HepG2 (cell line): Measurements from ENCODE around the gene SYTL3. TPM values are rescaled to one million over a fixed set of nuclear protein-coding genes. Genes with fewer than 3 reads are reported as not detected.
A peak's percentile ranks its signal among the peaks of the same experiment; 100 is the strongest.

ENCODE experiments used
- ATAC-seq: fragments of 200-7000 bp; cut with Tn5 transposase; 3 replicates; pipeline ENCODE4 v1.9.1; 2020; ENCODE audit warnings: mild to moderate bottlenecking, moderate library complexity
- BruUV-seq: library from RNA; stranded (reverse); fragments of 400-500 nt; replicated peaks from 2 replicates; lab custom pipeline; 2021; lab: Mats Ljungman, UMichigan
- CTCF ChIA-PET: fragments of 300-600 bp; formaldehyde crosslinking; extraction: SDS; loops from one replicate; lab custom pipeline; 2021; ENCODE audit warnings: low total read pairs, inconsistent platforms, low intra/inter-chr PET ratio; lab: Yijun Ruan, JAX
- POLR2A ChIA-PET: fragments of 350-600 bp; sonication (Branson Sonifier 250); formaldehyde crosslinking; loops from one replicate; lab custom pipeline; 2020; ENCODE audit warnings: antibody characterized with exemption, inconsistent platforms; lab: Yijun Ruan, JAX
- DNase-seq: peaks from one replicate; pipeline ENCODE4 v3.0.0-alpha.2; 2015; ENCODE audit warnings: low spot score
- FAIRE-seq: peaks from 3 replicates; lab custom pipeline; 2011; peaks lifted over from hg19 to GRCh38; lab: Jason Lieb, UNC
- H2AFZ ChIP-seq: one replicate; pipeline ENCODE4 v1.6.1; 2011; ENCODE audit warnings: low read length, inconsistent platforms
- H3K27ac ChIP-seq: fragments of 300-600 bp; 3 replicates; pipeline ENCODE4 v1.8.0; 2011; ENCODE audit warnings: mixed run types, mild to moderate bottlenecking, mixed read lengths, low read length, inconsistent platforms; ENCODE audit not compliant: insufficient read depth; ENCODE audit errors: extremely low read length
- H3K27me3 ChIP-seq, 2 experiments: fragments of 200-600 bp in 1 of 2; 2 replicates in 1 of 2; 3 replicates in 1 of 2; pipeline versions ENCODE4 v1.6.0 to v1.8.0; 2011; ENCODE audit warnings: low read length in 2 of 2, mild to moderate bottlenecking in 2 of 2, moderate library complexity in 2 of 2, inconsistent platforms in 1 of 2; ENCODE audit not compliant: insufficient read depth in 2 of 2, control insufficient read depth in 1 of 2
- H3K36me3 ChIP-seq, 2 experiments: fragments of 200-600 bp in 1 of 2; replicated peaks in 1 of 2; 2 replicates in 1 of 2; 3 replicates in 1 of 2; pipeline versions ENCODE4 v1.5.1 to v1.8.0; 2011; ENCODE audit warnings: low read length in 2 of 2, inconsistent platforms in 1 of 2; ENCODE audit not compliant: insufficient read depth in 2 of 2, control insufficient read depth in 1 of 2
- H3K4me1 ChIP-seq: 2 replicates; pipeline ENCODE4 v1.5.1; 2012; ENCODE audit warnings: low read length, inconsistent platforms; ENCODE audit not compliant: insufficient read depth
- H3K4me2 ChIP-seq: 2 replicates; pipeline ENCODE4 v1.6.0; 2011; ENCODE audit warnings: low read depth, low read length, inconsistent platforms
- H3K4me3 ChIP-seq, 3 experiments: fragments of 200-600 bp in 1 of 3; sonication (generic), shearing (Covaris generic) in 1 of 3; replicated peaks in 1 of 3; 2 replicates each; pipeline ENCODE4 v1.5.1; 2011 to 2016; ENCODE audit warnings: low read length in 3 of 3, inconsistent platforms in 2 of 3, low read depth in 2 of 3, mild to moderate bottlenecking in 2 of 3, control low read depth in 1 of 3, mixed read lengths in 1 of 3; ENCODE audit not compliant: insufficient read depth in 1 of 3
- H3K79me2 ChIP-seq: one replicate; pipeline ENCODE4 v1.6.1; 2011; ENCODE audit warnings: low read length, inconsistent platforms; ENCODE audit not compliant: insufficient read depth
- H3K9ac ChIP-seq: 2 replicates; pipeline ENCODE4 v1.6.0; 2011; ENCODE audit warnings: mild to moderate bottlenecking, low read depth, low read length, inconsistent platforms; ENCODE audit not compliant: insufficient read depth
- H3K9me3 ChIP-seq: 2 replicates; pipeline ENCODE4 v1.5.1; 2012; ENCODE audit warnings: mild to moderate bottlenecking, low read length
- H4K20me1 ChIP-seq: 2 replicates; pipeline ENCODE4 v1.6.0; 2011; ENCODE audit warnings: inconsistent platforms, mild to moderate bottlenecking, low read length, moderate library complexity; ENCODE audit not compliant: insufficient read depth
- CAMTA2 ChIP-seq: sonication (generic); formaldehyde crosslinking; IDR thresholded peaks from 2 replicates; pipeline ENCODE4 v1.4.0; 2020; ENCODE audit warnings: mild to moderate bottlenecking, missing genetic modification reagents, borderline replicate concordance
- EP300 ChIP-seq, 3 experiments: sonication (generic) in 1 of 3; formaldehyde crosslinking in 1 of 3; IDR thresholded peaks; 2 replicates each; pipeline versions ENCODE4 v1.5.1 to v1.6.1; 2011 to 2020; ENCODE audit warnings: low read depth in 2 of 3, low read length in 2 of 3, borderline replicate concordance in 1 of 3, improper control_type of control experiment in 1 of 3, mild to moderate bottlenecking in 1 of 3, missing genetic modification reagents in 1 of 3, moderate library complexity in 1 of 3
- KAT2B ChIP-seq: fragments of 150-350 bp; IDR thresholded peaks from 2 replicates; pipeline ENCODE4 v1.6.1; 2014; ENCODE audit warnings: low read depth, low read length, borderline replicate concordance
- MED8 ChIP-seq: sonication (generic); formaldehyde crosslinking; IDR thresholded peaks from 2 replicates; pipeline ENCODE4 v1.8.1; 2023; ENCODE audit warnings: mild to moderate bottlenecking, missing genetic modification reagents; ENCODE audit not compliant: insufficient replicate concordance
- MEF2D ChIP-seq: sonication (generic); formaldehyde crosslinking; IDR thresholded peaks from 2 replicates; pipeline ENCODE4 v1.5.1; 2020; ENCODE audit warnings: mild to moderate bottlenecking, missing genetic modification reagents
- SMARCE1 ChIP-seq: fragments of 450-650 bp; IDR thresholded peaks from 2 replicates; pipeline ENCODE4 v1.6.1; 2017; ENCODE audit warnings: borderline replicate concordance
- ZNF20 ChIP-seq: sonication (generic); formaldehyde crosslinking; IDR thresholded peaks from 2 replicates; pipeline ENCODE4 v1.4.0; 2020; ENCODE audit warnings: mild to moderate bottlenecking, moderate library complexity, missing genetic modification reagents
- ZNF232 ChIP-seq: sonication (generic); formaldehyde crosslinking; IDR thresholded peaks from 2 replicates; pipeline ENCODE4 v1.4.0; 2020; ENCODE audit warnings: missing genetic modification reagents, borderline replicate concordance
- ZNF281 ChIP-seq: sonication (generic); formaldehyde crosslinking; IDR thresholded peaks from 2 replicates; pipeline ENCODE4 v1.4.0; 2020; ENCODE audit warnings: missing genetic modification reagents, borderline replicate concordance
- ZNF414 ChIP-seq: sonication (generic); formaldehyde crosslinking; IDR thresholded peaks from 2 replicates; pipeline ENCODE4 v1.5.0; 2020; ENCODE audit warnings: missing genetic modification reagents
- ZNF562 ChIP-seq: sonication (generic); formaldehyde crosslinking; IDR thresholded peaks from 2 replicates; pipeline ENCODE4 v1.8.0; 2022; ENCODE audit warnings: missing genetic modification reagents, borderline replicate concordance
- ZNF777 ChIP-seq: sonication (generic); formaldehyde crosslinking; IDR thresholded peaks from 2 replicates; pipeline ENCODE4 v1.4.0; 2020; ENCODE audit warnings: missing genetic modification reagents
- WGBS: methylation state at CpG from one replicate; pipeline ENCODE4 v1.1.6; 2017; ENCODE audit warnings: low lambda C conversion rate; 5-methylcytosine and 5-hydroxymethylcytosine counted together
- in situ Hi-C: cut with HindIII; loops from 2 replicates; pipeline ENCODE4 v1.10.0; 2017; ENCODE audit warnings: low pct_unique_long_range_greater_than_20kb; ENCODE audit not compliant: extremely low pct_ligation_motif_present
- intact Hi-C: fragments of 100-400 bp; cut with micrococcal nuclease; formaldehyde crosslinking; loops from one replicate; pipeline ENCODE4 v1.10.0; 2022; ENCODE audit not compliant: unreplicated experiment
- polyA plus RNA-seq, 8 experiments: library from polyadenylated mRNA; depleted of rRNA in 3 of 8; stranded (reverse) in 7 of 8; unstranded in 1 of 8; fragments of >200 nt; fragmentation: Illumina TruSeq in 4 of 8; extraction: Trizol in 4 of 8; gene quantifications; 2 replicates each; pipeline versions ENCODE4 v1.2.1 to v1.2.3, GENCODE V29; 2011 to 2016; ENCODE audit warnings: low read depth in 4 of 8, missing spikeins in 1 of 8, mixed read lengths in 1 of 8; ENCODE audit not compliant: insufficient read depth in 1 of 8
- total RNA-seq, 5 experiments: library from RNA; depleted of rRNA; stranded (reverse); fragments of >200 nt; fragmentation: Illumina TruSeq; extraction: Trizol; gene quantifications; 2 replicates each; pipeline ENCODE4 v1.2.3, GENCODE V29; 2016; ENCODE audit warnings: low read depth in 1 of 5

SYTL3 gene
- total and polyA plus RNA-seq, 2 of the 13 experiments (the other 11 are each of a cell fraction or from before 2014, with no cell fraction given): 0.11 to 0.28 TPM

DNA sequence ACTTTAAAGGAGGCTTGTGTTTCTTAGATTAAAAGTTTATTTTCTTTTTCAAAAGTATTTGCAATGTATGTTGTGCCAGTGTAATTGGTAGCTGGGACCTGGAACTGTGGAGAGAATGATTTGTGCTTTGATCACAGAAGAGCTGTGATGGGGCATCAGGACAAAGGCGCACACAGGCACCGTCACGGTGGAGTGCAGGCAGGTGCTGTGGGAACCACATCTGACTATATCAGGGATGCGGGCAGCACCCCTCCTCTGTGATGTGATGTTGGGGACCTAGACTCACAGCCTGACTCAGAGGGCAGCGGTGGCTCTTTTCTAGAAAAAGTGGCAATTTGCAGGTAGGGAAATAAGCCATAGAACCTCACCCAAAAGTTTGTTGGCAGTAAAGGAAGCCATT, 34.5 kb downstream of the SYTL3 start:
- no TSS peak for BruUV-seq
- POLR2A ChIA-PET: no interaction called here
- CTCF ChIA-PET: no interaction called here
- ATAC-seq (peak; percentile 28; the same call in 1 of the 3 replicates), FAIRE-seq (no peak), DNase-seq (no peak)
- intact Hi-C loops: no loop called here
- Histone ChIP-seq H3K9ac (no peak overlapping the region), H3K79me2 (no peaks in the 10 kb centered on the region), H4K20me1 (no peaks in the 10 kb centered on the region), H2AFZ (no peak overlapping the region), H3K4me2 (no peak overlapping the region), H3K27ac (no peak overlapping the region), H3K27me3 (peaks cover 1 to 29% of the 10 kb centered on the region in 2 experiments; a peak in 3 of 5 replicates), H3K9me3 (no peaks in the 10 kb centered on the region), H3K4me1 (0 out of 2 replicates have a peak, but pooled peaks cover 6% of the 10 kb centered on the region), H3K36me3 (no peaks in the 10 kb centered on the region), H3K4me3 (no peak overlapping the region)
- in situ Hi-C loops: no loop called here
- WGBS: 41% methylated on average over 5 of the region's 5 CpGs
- TF ChIP-seq ZNF414 (CRISPR knock-in tag): no peak
- TF ChIP-seq ZNF562 (CRISPR knock-in tag): no peak
- TF ChIP-seq ZNF281 (CRISPR knock-in tag): no peak
- TF ChIP-seq ZNF232 (CRISPR knock-in tag): no peak
- no peak for TF ChIP-seq SMARCE1
- TF ChIP-seq MEF2D (CRISPR knock-in tag): no peak
- TF ChIP-seq MED8: no peak
- TF ChIP-seq EP300 (IDR thresholded peaks at IDR 0.05; ENCODE audit: low read depth in 2 of 2, low read length in 2 of 2): no peak
- TF ChIP-seq EP300 (CRISPR knock-in tag; IDR thresholded peaks at IDR 0.05; ENCODE audit: borderline replicate concordance): no peak
- TF ChIP-seq CAMTA2 (CRISPR knock-in tag): no peak
- no peak for TF ChIP-seq KAT2B
- TF ChIP-seq ZNF777: no peak
- TF ChIP-seq ZNF20 (CRISPR knock-in tag): no peak
